Activated T-cell treated with anti-CD3 and anti-CD28 coated beads for 1 hour (primary cell): ENCODE measurements around the gene BACE2.

Experiments used
- DNase-seq: peaks from one replicate; pipeline ENCODE4 v3.0.0-alpha.2; 2020; ENCODE audit warnings: low read depth

Gene BACE2

DNA sequence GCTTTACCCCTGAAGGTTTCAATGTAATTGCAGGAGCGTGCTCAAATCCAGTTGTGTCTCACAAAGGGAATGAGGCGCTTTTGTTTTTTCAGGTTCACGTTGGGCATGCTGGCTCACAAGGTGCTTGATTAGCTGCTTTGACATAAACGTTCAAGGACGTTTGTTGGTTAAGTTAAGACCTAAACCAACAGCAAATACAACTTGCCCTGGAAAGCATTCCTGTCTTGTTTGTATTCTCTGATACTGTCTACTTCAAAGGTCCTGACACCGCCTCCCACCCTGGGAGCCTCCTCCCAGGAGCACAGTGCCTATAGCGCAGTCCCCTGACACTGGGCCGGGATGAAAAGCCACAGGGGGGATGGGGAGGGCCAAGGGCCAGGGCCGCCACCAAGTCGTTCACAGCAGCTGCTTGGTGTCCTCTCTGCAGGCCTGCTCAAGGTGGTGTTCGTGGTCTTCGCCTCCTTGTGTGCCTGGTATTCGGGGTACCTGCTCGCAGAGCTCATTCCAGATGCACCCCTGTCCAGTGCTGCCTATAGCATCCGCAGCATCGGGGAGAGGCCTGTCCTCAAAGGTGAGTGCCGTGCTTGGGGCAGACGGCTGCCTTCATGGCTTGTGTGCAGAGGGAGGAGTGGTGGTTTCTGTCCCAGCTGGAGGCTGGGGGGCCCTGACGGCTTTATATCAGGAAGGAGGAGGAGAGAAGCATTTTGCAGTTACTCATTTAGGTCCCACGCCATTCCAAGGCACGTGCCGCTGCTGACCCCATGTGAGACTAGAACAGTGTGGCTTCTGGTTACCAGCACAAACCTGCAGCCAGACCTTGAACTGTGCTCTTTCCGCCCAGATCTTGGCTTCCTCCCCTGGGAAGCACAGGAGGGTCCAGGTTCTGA lies 154.8 kb downstream of the BACE2 start:
- DNase-seq, result no peak

DNA sequence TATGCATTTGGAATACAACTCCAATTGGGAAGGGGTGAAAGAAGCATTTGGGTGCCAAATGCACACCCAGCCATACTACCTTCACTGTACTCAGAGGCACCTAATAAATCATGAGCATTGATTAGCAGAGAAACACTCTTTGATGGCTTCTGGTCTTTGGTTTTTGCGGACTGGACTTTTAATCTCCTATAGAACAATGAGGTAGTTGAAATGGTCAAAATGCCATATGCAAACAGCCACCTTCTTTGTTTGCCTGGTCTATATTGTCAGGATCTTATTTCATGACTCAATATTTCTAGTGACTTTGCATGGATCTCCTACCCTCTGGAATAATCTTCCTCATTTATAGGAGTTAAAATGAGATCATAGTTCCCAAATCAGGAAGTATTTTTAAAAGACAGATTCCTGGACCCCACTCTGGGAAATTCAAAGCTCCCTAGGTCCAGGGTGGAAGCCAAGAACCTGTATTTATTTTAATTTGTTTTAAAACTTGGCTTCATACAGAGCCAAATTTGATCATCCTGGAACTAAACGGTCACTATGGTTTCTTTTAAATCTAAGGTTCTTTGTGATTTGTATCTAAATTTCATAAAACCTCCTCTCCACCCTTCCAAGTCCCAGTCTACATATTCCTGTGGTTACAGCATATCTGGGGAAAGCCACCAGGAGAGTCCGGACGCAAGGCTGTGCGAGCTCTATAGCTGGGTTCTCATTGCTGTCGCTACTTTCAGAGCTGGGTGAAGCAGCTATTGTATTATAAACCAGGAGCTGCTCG lies 157.4 kb downstream of the BACE2 start:
- DNase-seq, result no peak

GRCh38 chr21:41326414-41327080 lies 158.6 kb downstream of the BACE2 start:
- DNase-seq, result no peak

GRCh38 chr21:41327753-41328152 lies 159.8 kb downstream of the BACE2 start:
- no peak for DNase-seq

- DNase-seq, result no peak
Observed at GRCh38 chr21:41328660-41329607, 161.0 kb downstream of the BACE2 start.
